OCI-LY7 (cell line): ENCODE results near the gene TKFC.

Experiments used
- EZH2phosphoT487 ChIP-seq: fragments of 200-600 bp; sonication (generic); IDR thresholded peaks from 2 replicates; pipeline ENCODE4 v1.6.1; 2018; ENCODE audit warnings: low read depth, borderline replicate concordance, mild to moderate bottlenecking, mixed run types, antibody characterized with exemption, low read length, moderate library complexity, mixed read lengths
- TF ChIP-seq, protein P1 (sequence below): fragments of 200-600 bp; sonication (generic); conservative IDR thresholded peaks from 2 replicates; pipeline ENCODE4 v1.5.1; 2014; ENCODE audit warnings: mild to moderate bottlenecking, antibody characterized with exemption, low read length, moderate library complexity, mixed read lengths

GRCh38 chr11:61336171-61336935 lies 3.3 kb downstream of the TKFC start:
- TF ChIP-seq, protein P1, sequence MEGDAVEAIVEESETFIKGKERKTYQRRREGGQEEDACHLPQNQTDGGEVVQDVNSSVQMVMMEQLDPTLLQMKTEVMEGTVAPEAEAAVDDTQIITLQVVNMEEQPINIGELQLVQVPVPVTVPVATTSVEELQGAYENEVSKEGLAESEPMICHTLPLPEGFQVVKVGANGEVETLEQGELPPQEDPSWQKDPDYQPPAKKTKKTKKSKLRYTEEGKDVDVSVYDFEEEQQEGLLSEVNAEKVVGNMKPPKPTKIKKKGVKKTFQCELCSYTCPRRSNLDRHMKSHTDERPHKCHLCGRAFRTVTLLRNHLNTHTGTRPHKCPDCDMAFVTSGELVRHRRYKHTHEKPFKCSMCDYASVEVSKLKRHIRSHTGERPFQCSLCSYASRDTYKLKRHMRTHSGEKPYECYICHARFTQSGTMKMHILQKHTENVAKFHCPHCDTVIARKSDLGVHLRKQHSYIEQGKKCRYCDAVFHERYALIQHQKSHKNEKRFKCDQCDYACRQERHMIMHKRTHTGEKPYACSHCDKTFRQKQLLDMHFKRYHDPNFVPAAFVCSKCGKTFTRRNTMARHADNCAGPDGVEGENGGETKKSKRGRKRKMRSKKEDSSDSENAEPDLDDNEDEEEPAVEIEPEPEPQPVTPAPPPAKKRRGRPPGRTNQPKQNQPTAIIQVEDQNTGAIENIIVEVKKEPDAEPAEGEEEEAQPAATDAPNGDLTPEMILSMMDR = peak; percentile 98
- no peak for TF ChIP-seq EZH2phosphoT487
